WTC11 (cell line): ENCODE results near the gene TNIK. TPM values are rescaled to one million over a fixed set of nuclear protein-coding genes. Genes with fewer than 3 reads are reported as not detected.

Experiments used
- ATAC-seq: fragments of 200-7000 bp; cut with Tn5 transposase; 2 replicates; pipeline ENCODE4 v1.10.0; 2021; ENCODE audit warnings: mild to moderate bottlenecking, moderate library complexity
- CTCF ChIA-PET: fragments of 300-600 bp; sonication (Branson Sonifier 250); formaldehyde crosslinking; loops from one replicate; lab custom pipeline; 2021; ENCODE audit warnings: antibody characterized with exemption; lab: Charles Lee
- POLR2A ChIA-PET: fragments of 350-600 bp; sonication (Branson Sonifier 250); formaldehyde crosslinking; loops from one replicate; lab custom pipeline; 2021; ENCODE audit warnings: antibody characterized with exemption; lab: Charles Lee
- DNase-seq: peaks from one replicate; pipeline ENCODE4 v3.0.0; 2021; ENCODE audit warnings: low spot score
- H3K27ac Mint-ChIP-seq: 2 replicates; pipeline ENCODE4 v1.8.0; 2021; ENCODE audit warnings: mixed read lengths
- H3K27me3 Mint-ChIP-seq: 2 replicates; pipeline ENCODE4 v1.8.0; 2021; ENCODE audit warnings: low read depth, mild to moderate bottlenecking, moderate library complexity, mixed read lengths
- H3K36me3 Mint-ChIP-seq: 2 replicates; pipeline ENCODE4 v1.8.0; 2021; ENCODE audit warnings: mixed read lengths
- H3K4me1 Mint-ChIP-seq: 2 replicates; pipeline ENCODE4 v1.8.0; 2022; ENCODE audit warnings: mixed read lengths
- H3K4me3 Mint-ChIP-seq: 2 replicates; pipeline ENCODE4 v1.8.0; 2021; ENCODE audit warnings: mild to moderate bottlenecking, moderate library complexity, mixed read lengths
- H3K9me3 Mint-ChIP-seq: 2 replicates; pipeline ENCODE4 v1.8.0; 2021; ENCODE audit warnings: mixed read lengths
- AR ChIP-seq: fragments of 250-450 bp; sonication (Bioruptor Pico); IDR thresholded peaks from 2 replicates; pipeline ENCODE4 v1.9.0; 2021; ENCODE audit warnings: mild to moderate bottlenecking
- CREB1 ChIP-seq: sonication (generic); formaldehyde crosslinking; IDR thresholded peaks from 2 replicates; pipeline ENCODE4 v1.8.0; 2023; ENCODE audit warnings: mild to moderate bottlenecking, missing genetic modification reagents
- CTCF ChIP-seq: fragments of 200-600 bp; IDR thresholded peaks from 2 replicates; pipeline ENCODE4 v1.8.0; 2022; ENCODE audit warnings: antibody characterized with exemption
- E2F1 ChIP-seq: sonication (generic); formaldehyde crosslinking; IDR thresholded peaks from 2 replicates; pipeline ENCODE4 v1.8.0; 2022; ENCODE audit warnings: mild to moderate bottlenecking, missing genetic modification reagents
- FOXK1 ChIP-seq: sonication (generic); formaldehyde crosslinking; IDR thresholded peaks from 2 replicates; pipeline ENCODE4 v1.8.0; 2022; ENCODE audit warnings: mild to moderate bottlenecking, moderate library complexity, missing genetic modification reagents
- FOXP1 ChIP-seq: sonication (generic); formaldehyde crosslinking; IDR thresholded peaks from 2 replicates; pipeline ENCODE4 v1.8.0; 2022; ENCODE audit warnings: missing genetic modification reagents, mild to moderate bottlenecking, moderate library complexity, borderline replicate concordance
- GABPB1 ChIP-seq: sonication (generic); formaldehyde crosslinking; IDR thresholded peaks from 2 replicates; pipeline ENCODE4 v1.8.1; 2023; ENCODE audit warnings: mild to moderate bottlenecking, missing genetic modification reagents
- JUN ChIP-seq: sonication (generic); formaldehyde crosslinking; IDR thresholded peaks from 2 replicates; pipeline ENCODE4 v1.8.0; 2023; ENCODE audit warnings: mild to moderate bottlenecking, missing genetic modification reagents
- NR3C1 ChIP-seq: sonication (generic); formaldehyde crosslinking; conservative IDR thresholded peaks from 2 replicates; pipeline ENCODE4 v1.8.1; 2023; ENCODE audit warnings: low read depth, mild to moderate bottlenecking, missing genetic modification reagents
- OVOL2 ChIP-seq: fragments of 250-450 bp; sonication (Bioruptor Pico); IDR thresholded peaks from 2 replicates; pipeline ENCODE4 v1.9.0; 2021; ENCODE audit warnings: mild to moderate bottlenecking, borderline replicate concordance
- PRDM15 ChIP-seq: sonication (generic); formaldehyde crosslinking; IDR thresholded peaks from 2 replicates; pipeline ENCODE4 v1.8.0; 2022; ENCODE audit warnings: missing genetic modification reagents
- PREB ChIP-seq: sonication (generic); formaldehyde crosslinking; IDR thresholded peaks from 2 replicates; pipeline ENCODE4 v1.8.1; 2022; ENCODE audit warnings: mild to moderate bottlenecking, missing genetic modification reagents, moderate library complexity, borderline replicate concordance
- RELA ChIP-seq: sonication (generic); formaldehyde crosslinking; IDR thresholded peaks from 2 replicates; pipeline ENCODE4 v1.8.1; 2022; ENCODE audit warnings: missing genetic modification reagents, mild to moderate bottlenecking, borderline replicate concordance
- RORB ChIP-seq: fragments of 250-450 bp; sonication (Bioruptor Pico); IDR thresholded peaks from 2 replicates; pipeline ENCODE4 v1.9.0; 2021; ENCODE audit warnings: mild to moderate bottlenecking
- SMAD4 ChIP-seq: sonication (generic); formaldehyde crosslinking; IDR thresholded peaks from 2 replicates; pipeline ENCODE4 v1.8.0; 2022; ENCODE audit warnings: mild to moderate bottlenecking, missing genetic modification reagents
- TEAD4 ChIP-seq: sonication (generic); formaldehyde crosslinking; IDR thresholded peaks from 2 replicates; pipeline ENCODE4 v1.8.0; 2022; ENCODE audit warnings: mild to moderate bottlenecking, missing genetic modification reagents
- ZMAT4 ChIP-seq: fragments of 250-450 bp; sonication (Bioruptor Pico); IDR thresholded peaks from 2 replicates; pipeline ENCODE4 v1.9.0; 2021; ENCODE audit warnings: mild to moderate bottlenecking
- ZNF416 ChIP-seq: fragments of 250-450 bp; sonication (Bioruptor Pico); IDR thresholded peaks from 2 replicates; pipeline ENCODE4 v1.9.0; 2021; ENCODE audit warnings: mild to moderate bottlenecking, inconsistent platforms
- ZNF512 ChIP-seq: sonication (generic); formaldehyde crosslinking; IDR thresholded peaks from 2 replicates; pipeline ENCODE4 v1.8.1; 2022; ENCODE audit warnings: missing genetic modification reagents, borderline replicate concordance
- total RNA-seq: library from RNA; stranded (reverse); gene quantifications from 3 replicates; pipeline ENCODE4 v1.2.3, GENCODE V29; 2021

The TNIK gene
- total RNA-seq, 1 experiment from 2014 or later, result 50.3 TPM

- TF ChIP-seq E2F1 (no peak), FOXP1 (no peak), CTCF (no peak), JUN (CRISPR knock-in tag) (no peak), FOXK1 (CRISPR knock-in tag) (no peak)
These were observed 112.7 kb downstream of the TNIK start (continued) for GRCh38 chr3:171347301-171348039.

- no peak overlapping the region for H3K4me3 Mint-ChIP-seq
- DNase-seq, result no peak
- peaks cover 10% of the 10 kb centered on the region for H3K9me3 Mint-ChIP-seq
- H3K4me1 Mint-ChIP-seq, result peaks cover 55% of the 10 kb centered on the region
- no peak for ATAC-seq
- TF ChIP-seq TEAD4 (CRISPR knock-in tag), result no peak
- no peak overlapping the region for H3K27ac Mint-ChIP-seq
- no peaks in the 10 kb centered on the region for H3K27me3 Mint-ChIP-seq
- peaks cover 14% of the 10 kb centered on the region for H3K36me3 Mint-ChIP-seq
- ChIA-PET POLR2A (interaction anchor here (0.7 kb wide), 1 partner anchor 73 kb away, joined by 4 read pairs; no protein-coding TSS in a partner anchor), CTCF (interaction anchor here (0.6 to 1.5 kb wide), 2 partner anchors 36 to 107 kb away, joined by 3 to 5 read pairs; no protein-coding TSS in a partner anchor)
These were observed 113.5 kb downstream of the TNIK start for GRCh38 chr3:171346582-171347300.

GRCh38 chr3:171346019-171346418, 114.2 kb downstream of the TNIK start:
- Mint-ChIP-seq H3K4me1 (peaks cover 50% of the 10 kb centered on the region), H3K27me3 (no peaks in the 10 kb centered on the region), H3K9me3 (peaks cover 10% of the 10 kb centered on the region), H3K36me3 (peaks cover 14% of the 10 kb centered on the region), H3K4me3 (no peak overlapping the region), H3K27ac (no peak overlapping the region)
- no peak for ATAC-seq
- POLR2A ChIA-PET, result no interaction called here
- CTCF ChIA-PET, result interaction anchor here (0.7 kb wide), 1 partner anchor 62 kb away, joined by 3 read pairs; no protein-coding TSS in a partner anchor
- no peak for DNase-seq
- no peak for TF ChIP-seq CREB1 (CRISPR knock-in tag)
- no peak for TF ChIP-seq SMAD4 (CRISPR knock-in tag)
- no peak for TF ChIP-seq OVOL2 (CRISPR knock-in tag)
- TF ChIP-seq ZMAT4, result no peak
- no peak for TF ChIP-seq ZNF416
- no peak for TF ChIP-seq NR3C1 (CRISPR knock-in tag)
- TF ChIP-seq ZNF512 (CRISPR knock-in tag), result no peak
- no peak for TF ChIP-seq RELA (CRISPR knock-in tag)
- no peak for TF ChIP-seq PREB
- no peak for TF ChIP-seq RORB
- TF ChIP-seq GABPB1, result no peak
- TF ChIP-seq PRDM15 (CRISPR knock-in tag), result no peak
- no peak for TF ChIP-seq AR
